NCI-H748 treated with DMSO at 0.1 percent for 48 hours (cell line): ENCODE results near the gene SHH.
A peak's percentile ranks its signal among the peaks of the same experiment; 100 is the strongest.

Source experiments
- DNase-seq: peaks from one replicate; lab custom pipeline; 2025; lab: John Stamatoyannopoulos, UW

The SHH gene

GRCh38 chr7:155811895-155812761 lies at the start of gene SHH:
TSS of gene SHH (minus strand) at chr7:155812463. CDS start at chr7:155812122, 341 bp downstream.
- DNase-seq: peak; percentile 60

GRCh38 chr7:155861480-155861868 lies 49.2 kb upstream of the SHH start:
- DNase-seq: no peak

- no peak for DNase-seq
Measured at GRCh38 chr7:155860840-155861479, 48.7 kb upstream of the SHH start.

GRCh38 chr7:155860461-155860839 lies 48.2 kb upstream of the SHH start:
- no peak for DNase-seq

GRCh38 chr7:155858521-155859061 lies 46.3 kb upstream of the SHH start:
- no peak for DNase-seq

GRCh38 chr7:155857141-155857540 lies 44.9 kb upstream of the SHH start:
- no peak for DNase-seq

- no peak for DNase-seq
Measured at GRCh38 chr7:155856656-155857055, 44.4 kb upstream of the SHH start.

GRCh38 chr7:155852426-155853301 lies 40.4 kb upstream of the SHH start:
- no peak for DNase-seq

- no peak for DNase-seq
Measured at GRCh38 chr7:155851892-155852291, 39.6 kb upstream of the SHH start.

- no peak for DNase-seq
Measured at GRCh38 chr7:155850766-155851678, 38.8 kb upstream of the SHH start.

- DNase-seq: no peak
Measured at GRCh38 chr7:155850001-155850436, 37.8 kb upstream of the SHH start.

- DNase-seq: no peak
Measured at GRCh38 chr7:155848691-155849669, 36.7 kb upstream of the SHH start.

- no peak for DNase-seq
Measured at GRCh38 chr7:155847821-155848435, 35.7 kb upstream of the SHH start.

GRCh38 chr7:155846936-155847335 lies 34.7 kb upstream of the SHH start:
- DNase-seq: no peak

- DNase-seq: no peak
Measured at GRCh38 chr7:155846156-155846555, 33.9 kb upstream of the SHH start.

GRCh38 chr7:155845226-155845625 lies 33.0 kb upstream of the SHH start:
- DNase-seq: no peak

GRCh38 chr7:155844526-155844925 lies 32.3 kb upstream of the SHH start:
- DNase-seq: no peak

- DNase-seq: no peak
Measured at GRCh38 chr7:155844019-155844453, 31.8 kb upstream of the SHH start.

GRCh38 chr7:155843426-155844018 lies 31.3 kb upstream of the SHH start:
- DNase-seq: no peak
